ENCODE measurements around the gene MORN5. TPM values are rescaled to one million over a fixed set of nuclear protein-coding genes. Genes with fewer than 3 reads are reported as not detected.

The MORN5 gene
- total RNA-seq (2021; ENCODE audit: unreplicated experiment), result not detected
- polyA plus RNA-seq (2012; ENCODE audit: insufficient read length), result not detected
- Bru-seq, nascent RNA, result percentile 3 among the genes with signal in this experiment
- BruChase-seq, experiment 1, labeled RNA remaining after a 2-hour chase, result percentile 2 among the genes with signal in this experiment
- BruChase-seq, experiment 2, labeled RNA remaining after a 6-hour chase, result not detected
- long read RNA-seq, result 0 reads

DNA sequence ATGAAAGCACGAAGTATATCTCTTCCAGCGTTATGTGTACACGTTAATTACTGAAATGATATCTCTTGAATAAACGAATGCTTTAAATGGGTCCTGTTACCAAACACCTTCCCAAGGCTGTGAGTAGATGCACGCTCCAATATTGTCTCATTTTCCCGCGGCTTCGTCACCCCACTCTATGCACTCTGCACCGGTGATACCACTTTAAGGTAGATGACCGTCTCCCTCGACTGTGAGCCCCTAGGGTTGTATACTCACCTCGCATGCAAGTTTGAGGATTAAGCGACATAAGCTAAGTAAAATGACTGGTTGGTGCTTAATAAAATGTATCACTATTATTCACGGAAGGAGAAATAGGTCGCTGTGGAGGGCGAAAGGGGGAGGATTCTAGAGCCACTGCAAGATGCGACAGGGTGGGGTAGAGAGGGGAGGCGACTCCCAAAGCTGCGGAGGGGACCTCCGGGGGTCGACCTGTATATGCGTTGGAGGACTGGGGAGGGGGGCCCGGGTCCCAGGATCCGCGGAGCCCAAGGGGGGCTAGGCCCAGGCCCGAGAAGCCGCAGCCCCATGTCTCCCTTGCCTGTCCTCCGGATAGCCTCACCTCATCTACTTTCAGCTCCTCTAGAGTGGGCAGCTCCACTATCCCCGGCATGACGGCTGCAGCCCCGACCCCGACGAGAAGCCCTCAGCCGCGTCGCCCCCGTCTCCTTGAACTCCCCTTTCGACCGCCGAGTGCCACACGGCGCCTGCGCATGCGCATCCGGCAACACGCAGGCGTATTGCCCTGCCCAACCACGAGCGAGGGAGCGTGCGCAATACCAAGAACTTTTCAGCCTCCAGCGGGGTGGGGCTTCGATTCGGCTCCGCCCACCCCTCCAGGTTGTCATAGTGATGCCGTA, at the start of gene MORN5, which contains the start of gene NDUFA8:
Gene MORN5, plus strand, starts transcription at position 883 of the 899 bp plus-strand sequence. CDS start 65 bp downstream, outside the sequence.
Gene NDUFA8, minus strand, starts transcription at position 754 of the 899 bp plus-strand sequence. Its CDS starts 102 bp downstream, at position 652.
- ChIA-PET CTCF (no interaction called here), POLR2A (no interaction called here)
- intact Hi-C loops (cut with micrococcal nuclease; ENCODE audit: unreplicated experiment), result no loop called here
- in situ Hi-C loops (cut with HindIII; ENCODE audit: low pct_unique_long_range_greater_than_20kb, low sequenced_read_pairs), result no loop called here
- peak; percentile 99 for ATAC-seq
- Histone ChIP-seq H3K4me3 (ENCODE audit: low read depth in 2 of 2, low read length in 2 of 2) (peak within 1 kb of the TSS; percentile 93 to 95), H3K4me1 (ENCODE audit: control insufficient read depth, insufficient read depth, low read length) (peaks cover 2% of the 10 kb centered on the region; the same call in 1 of the 2 replicates), H3K9me3 (ENCODE audit: control insufficient read depth, insufficient read depth, low read depth, low read length) (0 out of 2 replicates have a peak, but pooled peaks cover 2% of the 10 kb centered on the region), H3K27ac (ENCODE audit: low read length) (peak within 1 kb of the TSS; percentile 85), H3K27me3 (ENCODE audit: control insufficient read depth, insufficient read depth, low read length) (no peaks in the 10 kb centered on the region), H3K36me3 (ENCODE audit: control insufficient read depth, insufficient read depth, low read length) (peaks cover 5% of the 10 kb centered on the region)
- DNase-seq (ENCODE audit: low read depth, low spot score), result peak; percentile 75
- TF ChIP-seq, protein P1, sequence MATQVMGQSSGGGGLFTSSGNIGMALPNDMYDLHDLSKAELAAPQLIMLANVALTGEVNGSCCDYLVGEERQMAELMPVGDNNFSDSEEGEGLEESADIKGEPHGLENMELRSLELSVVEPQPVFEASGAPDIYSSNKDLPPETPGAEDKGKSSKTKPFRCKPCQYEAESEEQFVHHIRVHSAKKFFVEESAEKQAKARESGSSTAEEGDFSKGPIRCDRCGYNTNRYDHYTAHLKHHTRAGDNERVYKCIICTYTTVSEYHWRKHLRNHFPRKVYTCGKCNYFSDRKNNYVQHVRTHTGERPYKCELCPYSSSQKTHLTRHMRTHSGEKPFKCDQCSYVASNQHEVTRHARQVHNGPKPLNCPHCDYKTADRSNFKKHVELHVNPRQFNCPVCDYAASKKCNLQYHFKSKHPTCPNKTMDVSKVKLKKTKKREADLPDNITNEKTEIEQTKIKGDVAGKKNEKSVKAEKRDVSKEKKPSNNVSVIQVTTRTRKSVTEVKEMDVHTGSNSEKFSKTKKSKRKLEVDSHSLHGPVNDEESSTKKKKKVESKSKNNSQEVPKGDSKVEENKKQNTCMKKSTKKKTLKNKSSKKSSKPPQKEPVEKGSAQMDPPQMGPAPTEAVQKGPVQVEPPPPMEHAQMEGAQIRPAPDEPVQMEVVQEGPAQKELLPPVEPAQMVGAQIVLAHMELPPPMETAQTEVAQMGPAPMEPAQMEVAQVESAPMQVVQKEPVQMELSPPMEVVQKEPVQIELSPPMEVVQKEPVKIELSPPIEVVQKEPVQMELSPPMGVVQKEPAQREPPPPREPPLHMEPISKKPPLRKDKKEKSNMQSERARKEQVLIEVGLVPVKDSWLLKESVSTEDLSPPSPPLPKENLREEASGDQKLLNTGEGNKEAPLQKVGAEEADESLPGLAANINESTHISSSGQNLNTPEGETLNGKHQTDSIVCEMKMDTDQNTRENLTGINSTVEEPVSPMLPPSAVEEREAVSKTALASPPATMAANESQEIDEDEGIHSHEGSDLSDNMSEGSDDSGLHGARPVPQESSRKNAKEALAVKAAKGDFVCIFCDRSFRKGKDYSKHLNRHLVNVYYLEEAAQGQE (IDR thresholded peaks at IDR 0.05; ENCODE audit: insufficient read depth in 1 of 2, low read depth in 2 of 2, low read length in 1 of 2), result 0 out of 4 replicates have a peak, but pooled peaks of 1 of the 2 experiments have one; percentile 7
- peak; percentile 72; the same call in 1 of the 2 replicates for TF ChIP-seq POLR2AphosphoS5 (IDR thresholded peaks at IDR 0.05; ENCODE audit: low read depth, low read length)
- TF ChIP-seq, protein P2, sequence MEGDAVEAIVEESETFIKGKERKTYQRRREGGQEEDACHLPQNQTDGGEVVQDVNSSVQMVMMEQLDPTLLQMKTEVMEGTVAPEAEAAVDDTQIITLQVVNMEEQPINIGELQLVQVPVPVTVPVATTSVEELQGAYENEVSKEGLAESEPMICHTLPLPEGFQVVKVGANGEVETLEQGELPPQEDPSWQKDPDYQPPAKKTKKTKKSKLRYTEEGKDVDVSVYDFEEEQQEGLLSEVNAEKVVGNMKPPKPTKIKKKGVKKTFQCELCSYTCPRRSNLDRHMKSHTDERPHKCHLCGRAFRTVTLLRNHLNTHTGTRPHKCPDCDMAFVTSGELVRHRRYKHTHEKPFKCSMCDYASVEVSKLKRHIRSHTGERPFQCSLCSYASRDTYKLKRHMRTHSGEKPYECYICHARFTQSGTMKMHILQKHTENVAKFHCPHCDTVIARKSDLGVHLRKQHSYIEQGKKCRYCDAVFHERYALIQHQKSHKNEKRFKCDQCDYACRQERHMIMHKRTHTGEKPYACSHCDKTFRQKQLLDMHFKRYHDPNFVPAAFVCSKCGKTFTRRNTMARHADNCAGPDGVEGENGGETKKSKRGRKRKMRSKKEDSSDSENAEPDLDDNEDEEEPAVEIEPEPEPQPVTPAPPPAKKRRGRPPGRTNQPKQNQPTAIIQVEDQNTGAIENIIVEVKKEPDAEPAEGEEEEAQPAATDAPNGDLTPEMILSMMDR (IDR thresholded peaks at IDR 0.05), result no peak
- BruUV-seq (replicated peaks), result TSS peak; percentile 63

DNA sequence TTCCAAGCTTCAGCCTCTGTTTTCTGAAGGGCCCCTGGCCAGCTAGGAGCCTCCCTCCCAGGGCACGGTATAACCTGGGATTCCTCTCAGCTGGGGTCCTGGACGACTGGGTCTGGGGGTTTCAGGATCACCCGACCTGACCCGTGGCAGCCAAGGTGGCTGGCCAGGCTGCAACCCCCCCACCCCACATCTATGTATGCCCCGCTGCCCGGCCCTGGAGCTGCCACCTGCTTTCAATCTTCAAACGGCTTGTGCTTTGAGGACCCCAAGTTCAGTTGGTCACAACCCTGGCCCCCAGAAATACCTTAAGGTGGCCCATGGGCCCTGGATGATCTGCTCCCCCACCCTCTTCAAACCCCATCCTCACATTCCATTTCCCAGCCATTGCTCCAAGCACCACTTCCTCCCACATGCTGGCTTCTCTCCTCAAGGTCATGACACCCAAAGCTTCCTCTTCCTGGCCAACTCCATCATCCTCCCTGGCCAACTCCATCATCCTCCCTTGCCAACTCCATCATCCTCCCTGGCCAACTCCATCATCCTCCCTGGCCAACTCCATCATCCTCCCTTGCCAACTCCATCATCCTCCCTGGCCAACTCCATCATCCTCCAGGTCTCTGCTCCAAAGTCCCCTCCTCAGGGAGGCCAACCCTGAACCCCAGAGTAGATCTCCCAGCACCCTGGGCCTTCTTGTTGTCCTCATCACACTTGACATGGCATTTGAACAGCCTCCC, 49.4 kb upstream of the MORN5 start:
- CTCF ChIA-PET, result no interaction called here
- POLR2A ChIA-PET, result no interaction called here
- H3K4me3 ChIP-seq (ENCODE audit: low read depth in 2 of 2, low read length in 2 of 2), result no peak overlapping the region
- no TSS peak for BruUV-seq (replicated peaks)
- H3K27me3 ChIP-seq (ENCODE audit: control insufficient read depth, insufficient read depth, low read length), result no peaks in the 10 kb centered on the region
- H3K27ac ChIP-seq (ENCODE audit: low read length), result no peak overlapping the region
- no peaks in the 10 kb centered on the region for H3K9me3 ChIP-seq (ENCODE audit: control insufficient read depth, insufficient read depth, low read depth, low read length)
- DNase-seq (ENCODE audit: low read depth, low spot score) (no peak), ATAC-seq (no peak)
- in situ Hi-C loops (cut with HindIII; ENCODE audit: low pct_unique_long_range_greater_than_20kb, low sequenced_read_pairs) (no loop called here), intact Hi-C loops (cut with micrococcal nuclease; ENCODE audit: unreplicated experiment) (no loop called here)
- H3K4me1 ChIP-seq (ENCODE audit: control insufficient read depth, insufficient read depth, low read length), result no peaks in the 10 kb centered on the region
- TF ChIP-seq POLR2AphosphoS5 (IDR thresholded peaks at IDR 0.05; ENCODE audit: low read depth, low read length) (no peak), SIN3A (IDR thresholded peaks at IDR 0.05; ENCODE audit: borderline replicate concordance, insufficient read depth, low read depth, low read length) (no peak), TCF7L2 (IDR thresholded peaks at IDR 0.05; ENCODE audit: low read depth, low read length) (no peak)
- TF ChIP-seq, protein P2 (IDR thresholded peaks at IDR 0.05), result no peak
- TF ChIP-seq, protein P1 (IDR thresholded peaks at IDR 0.05; ENCODE audit: insufficient read depth in 1 of 2, low read depth in 2 of 2, low read length in 1 of 2), result no peak
- no peaks in the 10 kb centered on the region for H3K36me3 ChIP-seq (ENCODE audit: control insufficient read depth, insufficient read depth, low read length)

Measured in Panc1 (cell line).